GM10266 (cell line): Measurements from ENCODE around the gene GALNTL6.

Experiments used
- DNase-seq: peaks from one replicate; pipeline ENCODE4 v3.0.0; 2012; ENCODE audit errors: extremely low spot score
- TF ChIP-seq, protein P1 (sequence below): IDR thresholded peaks from 2 replicates; pipeline ENCODE4 v1.5.1; 2012; ENCODE audit warnings: mild to moderate bottlenecking, low read depth; ENCODE audit not compliant: control insufficient read depth, insufficient read depth; ENCODE audit errors: missing control alignments

Gene GALNTL6

DNA sequence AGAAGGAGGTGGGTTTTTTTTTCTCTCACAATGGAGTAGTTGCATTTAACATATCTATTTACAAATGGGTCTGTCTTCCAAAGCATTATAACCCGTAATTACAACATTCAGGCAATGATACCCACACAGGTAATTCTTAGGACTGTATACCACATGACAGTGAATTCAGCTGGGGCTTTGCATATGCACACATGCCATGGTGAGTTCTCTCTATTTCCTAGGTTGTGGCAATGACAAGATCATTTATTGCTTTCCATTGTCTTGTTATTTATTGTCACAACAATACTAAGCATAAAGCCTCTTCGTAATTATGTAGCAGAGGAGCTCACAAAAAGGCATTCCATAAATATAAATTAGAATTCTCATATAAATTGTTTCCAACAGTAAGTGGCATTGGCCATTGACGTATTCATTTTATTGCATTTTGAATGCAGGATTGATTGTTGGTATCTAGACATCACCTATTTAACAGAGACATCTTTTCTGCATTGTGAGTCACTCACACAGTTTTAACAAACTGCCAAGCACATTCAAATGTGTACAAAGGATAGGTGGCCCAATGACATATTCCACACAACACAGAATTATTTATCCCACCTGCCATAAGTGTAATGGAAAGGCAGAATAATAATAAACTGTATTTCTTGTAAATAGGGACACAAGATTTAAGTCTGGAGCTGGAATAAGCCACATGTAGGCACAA, 964.7 kb downstream of the GALNTL6 start:
- TF ChIP-seq, protein P1, sequence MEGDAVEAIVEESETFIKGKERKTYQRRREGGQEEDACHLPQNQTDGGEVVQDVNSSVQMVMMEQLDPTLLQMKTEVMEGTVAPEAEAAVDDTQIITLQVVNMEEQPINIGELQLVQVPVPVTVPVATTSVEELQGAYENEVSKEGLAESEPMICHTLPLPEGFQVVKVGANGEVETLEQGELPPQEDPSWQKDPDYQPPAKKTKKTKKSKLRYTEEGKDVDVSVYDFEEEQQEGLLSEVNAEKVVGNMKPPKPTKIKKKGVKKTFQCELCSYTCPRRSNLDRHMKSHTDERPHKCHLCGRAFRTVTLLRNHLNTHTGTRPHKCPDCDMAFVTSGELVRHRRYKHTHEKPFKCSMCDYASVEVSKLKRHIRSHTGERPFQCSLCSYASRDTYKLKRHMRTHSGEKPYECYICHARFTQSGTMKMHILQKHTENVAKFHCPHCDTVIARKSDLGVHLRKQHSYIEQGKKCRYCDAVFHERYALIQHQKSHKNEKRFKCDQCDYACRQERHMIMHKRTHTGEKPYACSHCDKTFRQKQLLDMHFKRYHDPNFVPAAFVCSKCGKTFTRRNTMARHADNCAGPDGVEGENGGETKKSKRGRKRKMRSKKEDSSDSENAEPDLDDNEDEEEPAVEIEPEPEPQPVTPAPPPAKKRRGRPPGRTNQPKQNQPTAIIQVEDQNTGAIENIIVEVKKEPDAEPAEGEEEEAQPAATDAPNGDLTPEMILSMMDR = no peak
- DNase-seq = no peak

DNA sequence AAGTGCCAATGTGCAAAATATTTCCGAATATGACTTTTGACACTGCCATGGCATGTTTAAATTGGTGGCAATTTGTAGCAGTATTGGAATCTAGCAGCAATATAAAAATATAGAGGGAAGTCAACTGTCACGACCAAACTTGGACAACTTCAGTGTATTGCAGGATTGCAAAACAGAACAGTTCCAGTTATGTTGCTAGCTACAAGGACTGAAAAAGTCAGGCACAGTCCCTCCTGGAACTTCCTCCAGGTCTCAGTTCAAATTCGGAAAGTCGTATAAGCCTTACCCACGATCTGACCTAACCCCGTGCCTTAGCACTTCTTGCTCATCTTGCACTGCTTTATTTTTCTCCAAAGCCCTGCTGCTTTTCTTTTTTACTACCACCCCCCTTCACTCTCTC, 965.4 kb downstream of the GALNTL6 start:
- DNase-seq = no peak

GRCh38 chr4:172780566-172781081, 967.4 kb downstream of the GALNTL6 start:
- TF ChIP-seq, protein P1 = no peak
- DNase-seq = no peak

More for the DNA sequence above, 965.4 kb downstream of the GALNTL6 start:
- TF ChIP-seq, protein P1 = no peak

DNA sequence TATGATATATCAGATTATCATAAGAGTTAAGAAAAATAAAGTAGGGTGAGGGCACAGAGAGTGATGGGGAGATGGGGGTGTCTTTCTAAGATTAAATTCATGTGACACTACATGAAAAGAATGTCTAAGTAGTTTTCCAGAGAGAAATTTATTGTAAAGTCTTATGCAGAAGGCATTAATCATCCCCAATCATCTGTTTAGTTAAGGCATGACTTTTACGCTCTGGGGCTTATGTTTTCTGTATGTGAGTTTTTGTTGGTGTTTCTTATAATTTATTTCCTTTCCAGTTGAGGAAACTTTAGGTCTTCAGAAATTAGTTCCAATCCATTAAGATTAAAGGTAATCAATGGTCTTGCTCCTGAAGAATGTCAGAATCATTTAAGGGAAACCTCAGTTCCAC, 972.4 kb downstream of the GALNTL6 start:
- no peak for DNase-seq
- TF ChIP-seq, protein P1 = no peak

DNA sequence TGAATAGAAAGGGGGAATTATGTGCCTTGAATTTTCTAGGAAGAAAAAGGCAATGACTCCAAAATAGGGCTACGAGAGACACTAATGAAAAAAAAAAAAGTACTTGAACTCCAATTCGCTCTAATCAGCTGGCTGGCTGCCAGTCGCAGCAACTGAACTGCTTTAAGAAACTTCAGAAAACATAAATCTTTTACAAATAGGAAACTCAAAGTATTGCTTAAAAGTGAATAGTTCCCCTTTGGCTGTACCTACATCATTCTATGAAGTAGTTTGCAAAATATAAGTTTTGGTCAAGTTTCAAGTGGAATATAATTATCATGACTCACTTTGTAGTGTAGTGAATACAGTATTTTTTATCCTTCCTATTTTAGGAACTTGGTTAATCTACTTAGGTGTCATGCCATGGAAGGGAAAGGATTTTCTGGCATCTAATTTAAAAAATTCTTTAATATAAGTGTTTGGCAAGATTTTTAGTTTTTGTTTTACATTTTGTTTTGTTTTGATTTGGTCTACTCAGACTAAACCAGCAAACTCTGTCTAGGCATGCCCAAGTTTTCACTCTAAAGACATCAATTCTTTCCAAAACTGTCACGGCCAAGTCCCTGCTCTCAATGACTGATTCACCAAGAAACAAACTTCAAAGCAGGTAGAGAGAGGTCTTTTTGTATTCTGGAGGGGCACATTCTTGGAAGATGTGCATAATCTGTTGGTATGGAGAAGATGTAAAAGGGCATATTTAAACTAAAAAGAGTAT, 973.0 kb downstream of the GALNTL6 start:
- TF ChIP-seq, protein P1 = no peak
- DNase-seq = no peak

DNA sequence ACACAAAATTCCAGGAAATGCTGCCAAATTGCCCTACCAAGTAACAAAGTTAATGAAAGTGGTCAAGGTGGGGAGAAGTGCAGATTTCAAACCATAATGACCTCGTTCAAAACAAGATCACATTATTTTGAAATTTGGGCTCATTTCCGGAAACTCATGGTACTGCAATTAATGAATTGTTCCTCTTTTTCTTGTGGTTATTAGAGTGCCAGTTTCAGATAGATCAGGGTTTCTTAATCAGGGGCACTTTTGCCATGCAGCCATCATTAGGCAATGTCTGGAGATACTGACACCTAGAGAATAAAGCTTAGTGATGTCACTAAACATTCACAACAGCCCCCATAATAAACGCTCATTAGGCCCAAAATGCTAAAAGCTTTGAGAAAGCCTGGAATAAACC, 973.9 kb downstream of the GALNTL6 start:
- DNase-seq = no peak
- TF ChIP-seq, protein P1 = no peak

DNA sequence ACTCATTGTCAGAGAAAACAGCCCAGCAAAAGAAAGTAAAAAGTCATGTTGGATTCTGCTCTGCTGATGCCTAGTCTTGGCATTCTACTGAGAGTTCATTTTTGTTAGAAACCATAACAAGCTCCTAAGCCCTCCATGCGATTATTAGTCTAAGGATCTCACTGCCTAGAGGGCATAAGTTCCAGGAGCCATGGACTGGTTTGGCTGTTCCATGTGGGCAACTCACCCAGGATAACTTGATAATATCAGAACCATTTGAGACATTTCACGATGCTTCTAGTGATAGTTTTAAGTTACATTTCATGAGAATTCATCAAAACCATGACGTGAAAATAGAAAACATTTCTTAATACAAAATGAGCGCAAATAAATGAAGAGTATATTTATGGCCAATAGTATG, 978.6 kb downstream of the GALNTL6 start:
- DNase-seq = no peak
- TF ChIP-seq, protein P1 = no peak
